GM20431 (cell line): ENCODE results near the gene PRKAG1.

Experiments used
- in situ Hi-C: fragments of 300-500 bp; cut with MseI, MboI; formaldehyde crosslinking; loops from one replicate; pipeline ENCODE4 v1.15.0; 2020; ENCODE audit warnings: low sequenced_read_pairs; ENCODE audit not compliant: unreplicated experiment

PRKAG1 gene

GRCh38 chr12:48988030-48988649, 30.4 kb downstream of the PRKAG1 start:
- in situ Hi-C loops: no loop called here

DNA sequence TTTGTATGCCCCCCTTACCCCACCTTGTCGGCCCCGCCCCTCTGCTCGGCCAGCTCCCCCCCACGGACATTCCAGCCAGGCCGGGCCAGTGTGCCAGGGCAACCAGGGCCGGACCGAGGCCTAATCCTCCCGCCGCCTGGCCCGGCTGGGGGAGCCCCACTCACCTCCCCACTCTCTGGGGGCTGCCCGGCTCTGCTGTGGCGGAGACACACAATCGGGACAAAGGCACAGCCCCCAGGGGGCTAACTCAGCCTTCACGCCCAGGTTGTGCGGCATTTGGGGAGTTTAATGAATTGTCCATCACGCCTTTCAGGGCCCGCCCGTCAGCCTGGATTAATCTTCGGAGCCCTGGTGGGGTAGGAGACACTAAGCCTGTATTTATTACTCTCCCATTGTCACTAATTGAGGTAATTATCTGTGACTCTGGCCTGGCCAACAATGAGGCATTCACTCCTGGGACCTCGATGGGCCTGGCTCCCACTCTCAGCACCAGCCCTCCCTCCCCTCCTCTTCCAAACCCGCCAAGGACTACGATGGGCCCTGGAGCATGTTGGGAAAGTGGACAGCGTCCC, 31.8 kb downstream of the PRKAG1 start:
- in situ Hi-C loops: no loop called here

GRCh38 chr12:48985901-48986300, 32.7 kb downstream of the PRKAG1 start:
- in situ Hi-C loops: no loop called here

- in situ Hi-C loops: no loop called here
Measured at GRCh38 chr12:48985475-48985897, 33.1 kb downstream of the PRKAG1 start.

GRCh38 chr12:48982397-48983080, 36.0 kb downstream of the PRKAG1 start:
- in situ Hi-C loops: no loop called here

GRCh38 chr12:48981757-48982157, 36.8 kb downstream of the PRKAG1 start:
- in situ Hi-C loops: no loop called here

DNA sequence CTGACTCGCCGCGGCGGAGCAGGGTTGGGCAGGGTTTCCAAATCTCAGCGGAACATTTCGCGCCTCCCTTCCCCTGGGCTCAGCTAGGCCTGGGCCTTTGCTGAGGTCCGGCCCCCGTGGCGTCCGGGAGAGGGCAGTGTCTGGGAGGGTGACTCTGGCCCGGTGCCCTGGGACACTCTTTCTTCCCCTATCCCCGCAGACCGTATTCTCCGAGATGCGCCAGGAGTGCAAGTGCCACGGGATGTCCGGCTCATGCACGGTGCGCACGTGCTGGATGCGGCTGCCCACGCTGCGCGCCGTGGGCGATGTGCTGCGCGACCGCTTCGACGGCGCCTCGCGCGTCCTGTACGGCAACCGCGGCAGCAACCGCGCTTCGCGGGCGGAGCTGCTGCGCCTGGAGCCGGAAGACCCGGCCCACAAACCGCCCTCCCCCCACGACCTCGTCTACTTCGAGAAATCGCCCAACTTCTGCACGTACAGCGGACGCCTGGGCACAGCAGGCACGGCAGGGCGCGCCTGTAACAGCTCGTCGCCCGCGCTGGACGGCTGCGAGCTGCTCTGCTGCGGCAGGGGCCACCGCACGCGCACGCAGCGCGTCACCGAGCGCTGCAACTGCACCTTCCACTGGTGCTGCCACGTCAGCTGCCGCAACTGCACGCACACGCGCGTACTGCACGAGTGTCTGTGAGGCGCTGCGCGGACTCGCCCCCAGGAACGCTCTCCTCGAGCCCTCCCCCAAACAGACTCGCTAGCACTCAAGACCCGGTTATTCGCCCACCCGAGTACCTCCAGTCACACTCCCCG, 37.4 kb downstream of the PRKAG1 start:
- in situ Hi-C loops: no loop called here

GRCh38 chr12:48980389-48980952, 38.1 kb downstream of the PRKAG1 start:
- in situ Hi-C loops: no loop called here

DNA sequence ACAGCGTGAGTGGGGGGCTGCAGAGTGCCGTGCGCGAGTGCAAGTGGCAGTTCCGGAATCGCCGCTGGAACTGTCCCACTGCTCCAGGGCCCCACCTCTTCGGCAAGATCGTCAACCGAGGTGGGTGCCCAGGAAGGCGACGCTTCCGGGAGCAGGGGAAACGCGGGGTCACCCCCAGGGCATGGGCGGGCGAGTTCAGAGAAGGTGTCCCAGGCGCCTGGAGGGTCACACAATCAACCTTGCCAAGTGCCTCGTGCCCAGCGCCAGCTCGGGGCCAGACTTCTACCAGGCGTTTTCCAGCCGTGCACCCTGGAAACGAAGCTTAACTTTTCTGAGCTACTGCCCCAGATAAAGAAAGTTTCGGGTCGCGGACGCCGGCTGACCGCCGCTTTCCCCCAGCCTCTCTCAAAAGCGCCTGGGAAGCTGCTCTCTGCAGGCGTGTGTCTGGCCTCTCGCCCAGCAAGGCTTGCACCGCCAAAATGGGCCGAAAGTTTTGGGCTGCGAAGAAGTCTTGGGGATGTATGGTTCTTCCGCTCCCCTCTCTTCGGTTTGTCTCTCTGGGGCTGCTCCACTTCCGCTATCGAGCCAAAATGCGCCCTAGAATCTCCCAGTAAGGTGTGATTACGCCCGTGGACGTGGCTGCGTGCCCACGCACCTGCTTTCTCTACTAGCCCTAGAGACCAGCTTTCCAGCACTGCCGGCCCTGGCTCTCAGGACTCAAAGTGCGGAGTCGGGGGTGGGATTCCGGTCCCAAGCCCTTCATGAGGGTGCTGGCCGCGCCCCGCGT, 38.8 kb downstream of the PRKAG1 start:
- in situ Hi-C loops: no loop called here

- in situ Hi-C loops: no loop called here
Measured at GRCh38 chr12:48978741-48979601, 39.6 kb downstream of the PRKAG1 start.

- in situ Hi-C loops: no loop called here
Measured at GRCh38 chr12:48978291-48978740, 40.3 kb downstream of the PRKAG1 start, which contains the start of gene WNT1. WNT1 (plus strand) TSS chr12:48978322; CDS start chr12:48978651, 329 bp downstream.

DNA sequence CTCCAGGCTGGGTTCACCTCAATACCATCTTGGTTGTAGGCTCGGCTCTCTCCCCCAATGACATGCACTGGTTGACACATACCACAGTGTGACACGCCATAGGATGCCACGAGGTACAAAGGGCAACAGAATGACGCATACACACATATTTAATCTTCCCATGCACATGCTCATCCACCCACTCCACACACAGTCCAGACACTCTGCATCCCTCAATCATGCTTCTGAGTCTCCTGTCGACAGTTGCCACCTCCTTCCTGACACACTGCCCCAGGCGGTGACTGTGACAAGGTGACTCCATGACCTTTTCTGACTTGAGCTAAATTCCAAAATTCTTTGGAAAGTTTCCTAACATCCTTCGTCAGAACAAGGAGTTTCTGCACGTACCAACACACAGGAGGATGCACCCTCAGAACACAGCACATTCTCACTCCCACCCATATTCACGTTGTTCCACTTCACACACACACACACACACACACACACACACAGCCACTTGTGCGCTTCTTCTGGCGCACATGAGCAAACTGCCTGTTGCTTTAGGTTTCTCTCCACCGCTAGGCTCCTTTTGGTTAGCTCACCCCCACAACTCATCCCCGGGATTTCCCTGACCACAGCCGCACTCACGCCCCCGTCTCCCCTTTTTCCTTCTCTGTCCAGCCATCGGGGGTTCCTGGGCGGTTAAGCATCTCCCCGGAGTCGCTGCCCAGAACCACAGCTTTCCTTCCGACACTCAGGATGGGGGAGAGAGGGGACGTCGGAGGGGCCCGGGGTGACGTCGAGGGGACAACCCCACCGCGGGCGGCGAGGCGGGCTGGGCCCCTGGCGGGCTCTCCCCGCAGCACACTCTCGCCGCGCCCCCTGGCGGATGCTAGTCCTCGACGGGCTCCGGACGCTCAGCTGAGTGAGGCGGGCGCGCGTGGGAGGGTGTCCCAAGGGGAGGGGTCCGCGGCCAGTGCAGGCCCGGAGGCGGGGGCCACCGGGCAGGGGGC, 41.0 kb downstream of the PRKAG1 start:
- in situ Hi-C loops: no loop called here

DNA sequence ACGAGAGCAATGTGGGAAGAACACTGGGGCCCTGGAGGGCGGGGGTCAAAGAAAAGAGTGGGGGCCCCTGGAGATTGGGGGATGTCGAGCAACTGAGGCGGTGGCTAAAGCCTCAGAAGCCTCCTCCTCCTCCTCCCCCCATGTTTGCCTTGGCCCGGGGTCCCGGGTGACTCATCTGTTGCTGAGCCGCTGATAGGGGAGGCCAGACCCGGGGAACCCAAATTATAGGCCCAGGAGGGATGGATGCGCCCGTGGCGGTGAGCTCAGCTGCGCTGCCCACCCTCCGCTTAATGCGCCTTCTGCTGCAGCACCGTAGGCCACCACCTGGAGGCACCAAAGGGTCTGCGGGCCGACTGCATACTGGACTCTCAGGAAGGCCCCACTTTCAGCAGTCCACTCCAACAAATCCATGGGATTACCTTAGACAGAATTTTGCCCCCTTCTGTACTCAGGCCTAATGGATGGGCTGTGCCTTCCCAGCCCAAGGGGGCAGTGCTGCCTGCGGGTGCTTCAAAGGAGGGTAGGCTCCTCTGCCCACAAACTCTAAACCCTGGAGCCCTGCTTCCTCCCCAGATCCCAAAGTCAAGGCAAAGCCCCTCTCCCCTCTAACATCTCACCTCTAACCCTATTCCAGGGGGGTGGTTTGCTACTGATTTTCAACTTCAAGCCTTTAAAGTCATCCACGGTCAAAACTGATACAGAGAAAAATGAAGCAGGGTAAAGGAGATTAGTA, 44.5 kb downstream of the PRKAG1 start:
- in situ Hi-C loops: no loop called here

DNA sequence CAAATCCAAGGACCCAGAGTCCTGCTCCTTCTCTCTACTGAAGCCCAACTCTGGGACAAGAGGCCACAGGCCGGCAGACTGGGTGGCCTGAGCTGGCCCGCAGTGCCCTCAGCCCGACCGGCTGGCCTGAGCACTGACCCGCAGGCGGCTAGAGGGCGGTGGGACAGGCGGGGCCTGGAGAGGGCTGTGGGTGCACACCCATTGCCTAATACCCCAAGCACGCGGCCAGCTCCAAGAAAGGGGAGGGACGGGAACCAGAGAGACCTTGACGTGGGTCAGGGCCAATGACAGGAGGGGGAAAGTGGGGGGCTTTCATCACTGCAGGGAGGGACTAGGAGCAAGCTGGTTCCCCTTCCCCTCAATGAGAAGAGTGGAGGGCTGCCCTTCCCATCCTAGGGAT, 45.0 kb downstream of the PRKAG1 start:
- in situ Hi-C loops: no loop called here

DNA sequence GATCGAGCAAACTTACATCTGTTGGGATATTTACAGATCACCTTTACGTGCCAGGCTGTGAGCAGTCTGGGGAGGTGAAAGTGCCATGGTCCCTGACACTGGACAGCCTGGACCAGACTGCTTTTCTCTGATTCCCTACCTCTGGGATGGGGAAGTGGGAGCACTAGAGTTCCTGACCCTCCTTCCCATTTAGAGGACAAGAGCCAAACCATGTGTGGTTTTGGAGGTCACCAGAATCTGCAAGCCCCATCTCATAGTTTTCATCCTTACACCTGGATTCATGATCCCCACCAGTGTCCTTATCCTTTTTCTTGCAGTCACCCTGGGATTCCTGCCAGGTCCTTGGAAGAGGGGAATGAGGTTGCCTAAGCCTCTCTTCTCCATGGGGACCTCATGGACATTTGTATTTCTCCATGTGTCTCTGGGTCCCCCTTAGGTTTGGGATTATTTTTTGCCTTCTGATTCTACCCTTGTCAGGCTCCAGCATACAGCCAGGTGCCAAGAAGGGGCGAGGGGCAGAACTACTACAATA, 45.6 kb downstream of the PRKAG1 start:
- in situ Hi-C loops: no loop called here

- in situ Hi-C loops: no loop called here
Measured at GRCh38 chr12:48972213-48972951, 46.2 kb downstream of the PRKAG1 start.
